Measurements from ENCODE around the gene NRG2. TPM values are rescaled to one million over a fixed set of nuclear protein-coding genes. Genes with fewer than 3 reads are reported as not detected.

Gene NRG2
- total RNA-seq, 1 donor from 2014 or later: 12.8 TPM

- Histone ChIP-seq H3K4me1 (no peaks in the 10 kb centered on the region), H3K4me3 (no peak overlapping the region), H3K36me3 (no peaks in the 10 kb centered on the region), H3K9me3 (no peaks in the 10 kb centered on the region), H3K27me3 (no peaks in the 10 kb centered on the region), H3K27ac (no peak overlapping the region)
- DNase-seq (ENCODE audit: low spot score in 2 of 2): no peak
- TF ChIP-seq CTCF (IDR thresholded peaks at IDR 0.05): no peak
- intact Hi-C loops (cut with DNase I): no loop called here
Observed at GRCh38 chr5:139808481-139809330, 234.4 kb downstream of the NRG2 start.

- intact Hi-C loops (cut with DNase I): no loop called here
- Histone ChIP-seq H3K4me3 (no peak overlapping the region), H3K27ac (no peak overlapping the region), H3K27me3 (no peaks in the 10 kb centered on the region), H3K9me3 (no peaks in the 10 kb centered on the region), H3K36me3 (no peaks in the 10 kb centered on the region), H3K4me1 (no peaks in the 10 kb centered on the region)
- DNase-seq (ENCODE audit: low spot score in 2 of 2): no peak
- TF ChIP-seq CTCF (IDR thresholded peaks at IDR 0.05): no peak
Observed at GRCh38 chr5:139807647-139808030, 235.5 kb downstream of the NRG2 start.

GRCh38 chr5:139806726-139807646 is 236.1 kb downstream of the NRG2 start:
- H3K9me3 ChIP-seq: no peaks in the 10 kb centered on the region
- TF ChIP-seq CTCF (IDR thresholded peaks at IDR 0.05): no peak
- no peak for DNase-seq (ENCODE audit: low spot score in 2 of 2)
- no peak overlapping the region for H3K27ac ChIP-seq
- H3K4me3 ChIP-seq: no peak overlapping the region
- no peaks in the 10 kb centered on the region for H3K4me1 ChIP-seq
- no peaks in the 10 kb centered on the region for H3K27me3 ChIP-seq
- intact Hi-C loops (cut with DNase I): no loop called here
- no peaks in the 10 kb centered on the region for H3K36me3 ChIP-seq

GRCh38 chr5:139806111-139806510 is 237.0 kb downstream of the NRG2 start:
- H3K9me3 ChIP-seq: no peaks in the 10 kb centered on the region
- no peak for TF ChIP-seq CTCF (IDR thresholded peaks at IDR 0.05)
- no peak overlapping the region for H3K27ac ChIP-seq
- no peak for DNase-seq (ENCODE audit: low spot score in 2 of 2)
- no peaks in the 10 kb centered on the region for H3K4me1 ChIP-seq
- H3K36me3 ChIP-seq: no peaks in the 10 kb centered on the region
- H3K4me3 ChIP-seq: no peak overlapping the region
- intact Hi-C loops (cut with DNase I): no loop called here
- no peaks in the 10 kb centered on the region for H3K27me3 ChIP-seq

GRCh38 chr5:139805545-139805944 is 237.6 kb downstream of the NRG2 start:
- Histone ChIP-seq H3K4me3 (no peak overlapping the region), H3K9me3 (no peaks in the 10 kb centered on the region), H3K36me3 (no peaks in the 10 kb centered on the region), H3K27me3 (no peaks in the 10 kb centered on the region), H3K4me1 (no peaks in the 10 kb centered on the region), H3K27ac (no peak overlapping the region)
- no peak for DNase-seq (ENCODE audit: low spot score in 2 of 2)
- no peak for TF ChIP-seq CTCF (IDR thresholded peaks at IDR 0.05)
- intact Hi-C loops (cut with DNase I): no loop called here

All from ascending aorta (tissue), 2 donors.